ENCODE results near the gene ANKS1A. TPM values are rescaled to one million over a fixed set of nuclear protein-coding genes. Genes with fewer than 3 reads are reported as not detected.

Gene ANKS1A
- total RNA-seq, 1 experiment from 2014 or later, result 26.5 TPM

GRCh38 chr6:35140639-35141006 is 251.6 kb downstream of the ANKS1A start:
- H3K56ac ChIP-seq (ENCODE audit: insufficient read length, low read depth, low read length), result no peak overlapping the region
- TF ChIP-seq, protein P1, sequence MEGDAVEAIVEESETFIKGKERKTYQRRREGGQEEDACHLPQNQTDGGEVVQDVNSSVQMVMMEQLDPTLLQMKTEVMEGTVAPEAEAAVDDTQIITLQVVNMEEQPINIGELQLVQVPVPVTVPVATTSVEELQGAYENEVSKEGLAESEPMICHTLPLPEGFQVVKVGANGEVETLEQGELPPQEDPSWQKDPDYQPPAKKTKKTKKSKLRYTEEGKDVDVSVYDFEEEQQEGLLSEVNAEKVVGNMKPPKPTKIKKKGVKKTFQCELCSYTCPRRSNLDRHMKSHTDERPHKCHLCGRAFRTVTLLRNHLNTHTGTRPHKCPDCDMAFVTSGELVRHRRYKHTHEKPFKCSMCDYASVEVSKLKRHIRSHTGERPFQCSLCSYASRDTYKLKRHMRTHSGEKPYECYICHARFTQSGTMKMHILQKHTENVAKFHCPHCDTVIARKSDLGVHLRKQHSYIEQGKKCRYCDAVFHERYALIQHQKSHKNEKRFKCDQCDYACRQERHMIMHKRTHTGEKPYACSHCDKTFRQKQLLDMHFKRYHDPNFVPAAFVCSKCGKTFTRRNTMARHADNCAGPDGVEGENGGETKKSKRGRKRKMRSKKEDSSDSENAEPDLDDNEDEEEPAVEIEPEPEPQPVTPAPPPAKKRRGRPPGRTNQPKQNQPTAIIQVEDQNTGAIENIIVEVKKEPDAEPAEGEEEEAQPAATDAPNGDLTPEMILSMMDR (conservative IDR thresholded peaks at IDR 0.05), result no peak
- no peak overlapping the region for H3K27ac Mint-ChIP-seq
- peaks cover 4% of the 10 kb centered on the region; the same call in 1 of the 2 replicates for H3K27me3 Mint-ChIP-seq (ENCODE audit: low read depth)
- no peaks in the 10 kb centered on the region for H4K20me1 ChIP-seq (ENCODE audit: control insufficient read depth, insufficient read depth, insufficient read length)
- H4K8ac ChIP-seq (replicated peaks; ENCODE audit: insufficient read length, low read depth, low read length), result no peak overlapping the region
- no peak for DNase-seq
- no peak overlapping the region for H2AFZ ChIP-seq (ENCODE audit: low read length)
- no peaks in the 10 kb centered on the region for H3K9me3 ChIP-seq (ENCODE audit: control insufficient read depth, low read depth, low read length)
- no peak overlapping the region for H3K4me2 ChIP-seq (ENCODE audit: insufficient read depth, insufficient read length, low read length)
- H3K27ac ChIP-seq (ENCODE audit: insufficient read length, low read depth, low read length), result no peak overlapping the region
- no peaks in the 10 kb centered on the region for H3K27me3 ChIP-seq (ENCODE audit: insufficient read depth, low read length)
- no peaks in the 10 kb centered on the region for H3K23me2 ChIP-seq (ENCODE audit: insufficient read length, low read depth, low read length, poor library complexity, severe bottlenecking)
- no peak overlapping the region for H3K23ac ChIP-seq (ENCODE audit: insufficient read length, low read depth, low read length)
- H3K14ac ChIP-seq (ENCODE audit: insufficient read depth, low read length), result no peak overlapping the region
- H3K36me3 Mint-ChIP-seq (ENCODE audit: insufficient read depth in 1 of 3, low read depth in 3 of 3), result no peaks in the 10 kb centered on the region
- no peak overlapping the region for H2BK12ac ChIP-seq (ENCODE audit: insufficient read length, low read depth, low read length)
- no peaks in the 10 kb centered on the region for H3K79me1 ChIP-seq (ENCODE audit: insufficient read depth, low read depth, low read length, poor library complexity, severe bottlenecking)
- H3K79me2 ChIP-seq (ENCODE audit: insufficient read depth, low read length), result no peaks in the 10 kb centered on the region
- no peak overlapping the region for H2BK5ac ChIP-seq (ENCODE audit: insufficient read length, low read length)
- no peaks in the 10 kb centered on the region for H3K9me3 Mint-ChIP-seq
- no peak overlapping the region for H2BK20ac ChIP-seq (ENCODE audit: low read depth, low read length, poor library complexity, severe bottlenecking)
- H3K18ac ChIP-seq (ENCODE audit: insufficient read length, low read depth, low read length), result no peak overlapping the region
- peaks cover 3 to 9% of the 10 kb centered on the region in 2 experiments for H3K4me1 Mint-ChIP-seq
- WGBS (ENCODE audit: extremely low coverage, insufficient read length, low lambda C conversion rate), result no CpG with 5 or more reads among the region's 15 CpGs
- H3K4me3 Mint-ChIP-seq, result no peak overlapping the region
- H3K9ac ChIP-seq (ENCODE audit: extremely low read depth, insufficient read length, low read length), result no peak overlapping the region
- no peak overlapping the region for H2AK5ac ChIP-seq (ENCODE audit: insufficient read length, low read length)
- no peak overlapping the region for H2BK15ac ChIP-seq (ENCODE audit: low read depth, low read length)
- no peak overlapping the region for H4K5ac ChIP-seq (ENCODE audit: insufficient read length, low read depth, low read length)
- no peak overlapping the region for H2BK120ac ChIP-seq (ENCODE audit: low read depth, low read length, poor library complexity, severe bottlenecking)
- H3T11ph ChIP-seq (ENCODE audit: low read length), result no peak overlapping the region
- no peak overlapping the region for H3K4ac ChIP-seq (ENCODE audit: low read depth, low read length)
- no peaks in the 10 kb centered on the region for H3K4me1 ChIP-seq (ENCODE audit: insufficient read depth, low read length)
- H4K91ac ChIP-seq (ENCODE audit: insufficient read length, low read depth, low read length), result no peak overlapping the region

Other genes starting within 250 kb of the ANKS1A start
- gene ILRUN, start 192.5 kb upstream of the ANKS1A start, total RNA-seq (2021), result 63.7 and 64.6 TPM in 2 replicates
- gene SNRPC, start 131.8 kb upstream of the ANKS1A start, total RNA-seq (2021), result 204 and 216 TPM in 2 replicates
- 16.4 and 17.8 TPM in 2 replicates for gene BLTP3A, start 97.2 kb upstream of the ANKS1A start, total RNA-seq (2021)
- gene TAF11, start 1.2 kb upstream of the ANKS1A start, total RNA-seq (2021), result 49.4 and 49.9 TPM in 2 replicates

Data from H9 (cell line).